Measurements from ENCODE around the gene FGF12. TPM values are rescaled to one million over a fixed set of nuclear protein-coding genes. Genes with fewer than 3 reads are reported as not detected.

Gene FGF12
- polyA plus RNA-seq, 3 donors = not detected

DNA sequence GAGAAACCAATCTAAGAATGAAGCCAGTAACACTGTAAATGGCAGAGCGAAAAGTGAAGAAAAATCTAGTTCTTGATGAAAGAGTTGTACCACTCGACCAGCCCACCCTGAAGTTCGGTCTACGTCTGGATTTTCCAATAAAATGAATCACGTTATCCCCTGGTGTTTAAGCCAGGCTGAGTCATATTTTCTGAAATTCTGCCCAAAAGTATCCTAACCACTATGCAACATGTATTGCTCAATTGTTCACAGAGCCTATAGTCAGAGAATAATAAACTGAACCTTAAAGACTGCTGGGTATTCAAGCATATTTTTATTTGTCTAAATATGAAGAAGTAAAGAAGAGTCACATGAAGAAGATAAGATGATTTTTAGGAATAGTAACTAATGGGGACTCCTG lies 245.7 kb downstream of the FGF12 start:
- DNase-seq = no peak
- no peak overlapping the region for H3K4me3 ChIP-seq (replicated peaks in 1 of 3; ENCODE audit: low read depth in 2 of 3, low read length in 3 of 3)
- Mint-ChIP-seq H3K9me3 (no peaks in the 10 kb centered on the region), H3K4me1 (no peaks in the 10 kb centered on the region), H3K36me3 (no peaks in the 10 kb centered on the region), H3K4me3 (no peak overlapping the region), H3K27ac (no peak overlapping the region), H3K27me3 (ENCODE audit: low read depth in 3 of 3) (peaks cover 0 to 2% (median 0%) of the 10 kb centered on the region in 3 donors)
- intact Hi-C loops (cut with micrococcal nuclease) = no loop called here
- TF ChIP-seq, protein P1, sequence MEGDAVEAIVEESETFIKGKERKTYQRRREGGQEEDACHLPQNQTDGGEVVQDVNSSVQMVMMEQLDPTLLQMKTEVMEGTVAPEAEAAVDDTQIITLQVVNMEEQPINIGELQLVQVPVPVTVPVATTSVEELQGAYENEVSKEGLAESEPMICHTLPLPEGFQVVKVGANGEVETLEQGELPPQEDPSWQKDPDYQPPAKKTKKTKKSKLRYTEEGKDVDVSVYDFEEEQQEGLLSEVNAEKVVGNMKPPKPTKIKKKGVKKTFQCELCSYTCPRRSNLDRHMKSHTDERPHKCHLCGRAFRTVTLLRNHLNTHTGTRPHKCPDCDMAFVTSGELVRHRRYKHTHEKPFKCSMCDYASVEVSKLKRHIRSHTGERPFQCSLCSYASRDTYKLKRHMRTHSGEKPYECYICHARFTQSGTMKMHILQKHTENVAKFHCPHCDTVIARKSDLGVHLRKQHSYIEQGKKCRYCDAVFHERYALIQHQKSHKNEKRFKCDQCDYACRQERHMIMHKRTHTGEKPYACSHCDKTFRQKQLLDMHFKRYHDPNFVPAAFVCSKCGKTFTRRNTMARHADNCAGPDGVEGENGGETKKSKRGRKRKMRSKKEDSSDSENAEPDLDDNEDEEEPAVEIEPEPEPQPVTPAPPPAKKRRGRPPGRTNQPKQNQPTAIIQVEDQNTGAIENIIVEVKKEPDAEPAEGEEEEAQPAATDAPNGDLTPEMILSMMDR (IDR thresholded peaks at IDR 0.05) = no peak
- no peak overlapping the region for H3K9ac ChIP-seq (ENCODE audit: insufficient read depth, low read length, poor library complexity, severe bottlenecking)
- no peaks in the 10 kb centered on the region for H3K4me1 ChIP-seq (ENCODE audit: control insufficient read depth in 1 of 2, insufficient read depth in 2 of 2, low read length in 2 of 2)
- H3K27ac ChIP-seq (ENCODE audit: low read depth in 1 of 2, low read length in 2 of 2) = no peak overlapping the region
- H3K4me2 ChIP-seq (replicated peaks; ENCODE audit: extremely low read depth, low read length, poor library complexity, severe bottlenecking) = no peak overlapping the region
- no peaks in the 10 kb centered on the region for H3K9me3 ChIP-seq (replicated peaks in 1 of 2; ENCODE audit: control insufficient read depth in 1 of 2, insufficient read depth in 1 of 2, low read length in 2 of 2)
- no peaks in the 10 kb centered on the region for H3K79me2 ChIP-seq (ENCODE audit: insufficient read depth, low read length)
- no peak overlapping the region for H2AFZ ChIP-seq (ENCODE audit: insufficient read depth, low read depth, low read length, poor library complexity, severe bottlenecking)
- no CpG with 5 or more reads among the region's 5 CpGs for WGBS (ENCODE audit: insufficient coverage)
- no peaks in the 10 kb centered on the region for H3K27me3 ChIP-seq (ENCODE audit: control insufficient read depth in 2 of 2, insufficient read depth in 2 of 2, low read length in 2 of 2)
- no peaks in the 10 kb centered on the region for H3K36me3 ChIP-seq (replicated peaks in 1 of 2; ENCODE audit: control insufficient read depth in 1 of 2, insufficient read depth in 2 of 2, low read length in 2 of 2)
- H4K20me1 ChIP-seq (ENCODE audit: insufficient read depth, low read length) = no peaks in the 10 kb centered on the region

DNA sequence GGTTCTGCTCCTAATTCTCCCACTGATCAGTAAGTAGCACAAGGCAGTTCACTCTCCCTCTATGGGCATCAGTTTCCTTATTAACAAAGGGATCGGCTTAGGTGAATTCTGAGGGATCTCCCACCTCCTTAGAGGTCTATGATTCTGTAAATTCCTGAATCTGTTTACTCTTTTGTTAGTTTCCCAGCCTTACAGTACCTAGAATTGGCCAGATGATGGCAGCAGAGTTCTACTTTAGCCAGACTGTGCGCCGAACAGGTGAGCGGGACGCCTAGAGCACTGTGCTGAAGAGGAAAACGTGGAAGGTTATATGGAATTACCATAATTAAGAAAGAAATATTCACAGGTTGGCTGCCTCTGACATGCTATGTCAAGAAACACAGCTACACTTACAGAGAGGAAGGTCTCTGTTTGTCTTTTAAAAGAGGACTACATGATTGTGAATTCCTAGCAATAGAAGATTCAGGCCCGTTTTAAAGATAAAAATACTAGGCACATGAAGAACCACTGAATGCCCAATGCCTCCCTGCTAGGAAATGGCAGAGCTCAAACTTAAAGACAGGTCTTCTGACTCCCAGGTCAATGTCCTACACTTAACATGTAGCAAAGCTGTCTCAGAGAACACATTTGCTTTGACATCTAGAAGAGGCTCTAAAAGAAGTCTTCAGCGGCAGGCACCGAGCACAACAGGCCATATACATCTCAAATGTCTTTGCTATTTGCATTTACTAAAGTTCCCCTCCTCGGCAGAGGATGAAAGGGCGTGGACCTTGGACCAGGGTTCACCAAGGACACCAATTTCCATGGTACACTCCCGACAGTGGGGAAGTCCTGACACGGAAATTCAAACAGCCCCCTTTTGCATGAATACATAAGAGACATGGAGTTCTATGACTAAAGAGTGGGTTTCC lies 259.9 kb downstream of the FGF12 start:
- DNase-seq = peak; percentile 4 to 22 (median 7)
- no peaks in the 10 kb centered on the region for H3K27me3 ChIP-seq (ENCODE audit: control insufficient read depth in 2 of 2, insufficient read depth in 2 of 2, low read length in 2 of 2)
- H3K9me3 ChIP-seq (replicated peaks in 1 of 2; ENCODE audit: control insufficient read depth in 1 of 2, insufficient read depth in 1 of 2, low read length in 2 of 2) = no peaks in the 10 kb centered on the region
- H3K4me2 ChIP-seq (replicated peaks; ENCODE audit: extremely low read depth, low read length, poor library complexity, severe bottlenecking) = no peak overlapping the region
- TF ChIP-seq, protein P1 (IDR thresholded peaks at IDR 0.05) = peak; percentile 78
- no peaks in the 10 kb centered on the region for H3K36me3 ChIP-seq (replicated peaks in 1 of 2; ENCODE audit: control insufficient read depth in 1 of 2, insufficient read depth in 2 of 2, low read length in 2 of 2)
- intact Hi-C loops (cut with micrococcal nuclease) = no loop called here
- no peaks in the 10 kb centered on the region for H3K36me3 Mint-ChIP-seq
- no peak overlapping the region for H3K9ac ChIP-seq (ENCODE audit: insufficient read depth, low read length, poor library complexity, severe bottlenecking)
- H3K4me3 Mint-ChIP-seq = no peak overlapping the region
- H3K27ac Mint-ChIP-seq = no peak overlapping the region
- no peaks in the 10 kb centered on the region for H4K20me1 ChIP-seq (ENCODE audit: insufficient read depth, low read length)
- no peaks in the 10 kb centered on the region for H3K4me1 Mint-ChIP-seq
- no peaks in the 10 kb centered on the region for H3K79me2 ChIP-seq (ENCODE audit: insufficient read depth, low read length)
- no peaks in the 10 kb centered on the region for H3K9me3 Mint-ChIP-seq
- WGBS (ENCODE audit: insufficient coverage) = 32% methylated on average over 5 of the region's 13 CpGs
- H3K27me3 Mint-ChIP-seq (ENCODE audit: low read depth in 3 of 3) = peaks cover 0 to 13% (median 2%) of the 10 kb centered on the region in 3 donors
- H3K4me3 ChIP-seq (replicated peaks in 1 of 3; ENCODE audit: low read depth in 2 of 3, low read length in 3 of 3) = no peak overlapping the region
- H3K4me1 ChIP-seq (ENCODE audit: control insufficient read depth in 1 of 2, insufficient read depth in 2 of 2, low read length in 2 of 2) = no peaks in the 10 kb centered on the region
- no peak overlapping the region for H3K27ac ChIP-seq (ENCODE audit: low read depth in 1 of 2, low read length in 2 of 2)
- no peak overlapping the region for H2AFZ ChIP-seq (ENCODE audit: insufficient read depth, low read depth, low read length, poor library complexity, severe bottlenecking)

Measured in CD14-positive monocyte (primary cell).